GM19452 (cell line): ENCODE measurements around the gene RGS21.

Experiments
- ATAC-seq: cut with Tn5 transposase; IDR thresholded peaks from one replicate; pipeline ENCODE4 v1.9.1; 2021; ENCODE audit not compliant: unreplicated experiment

Gene RGS21

GRCh38 chr1:192378276-192378675, 61.5 kb downstream of the RGS21 start:
- ATAC-seq, result no peak

GRCh38 chr1:192378878-192379277, 62.1 kb downstream of the RGS21 start:
- ATAC-seq, result no peak

GRCh38 chr1:192379554-192379953, 62.8 kb downstream of the RGS21 start:
- no peak for ATAC-seq

- no peak for ATAC-seq
Observed at GRCh38 chr1:192382758-192383157, 66.0 kb downstream of the RGS21 start.

- no peak for ATAC-seq
Observed at GRCh38 chr1:192386051-192386650, 69.4 kb downstream of the RGS21 start.

GRCh38 chr1:192395211-192395610, 78.4 kb downstream of the RGS21 start:
- no peak for ATAC-seq

GRCh38 chr1:192395895-192396294, 79.1 kb downstream of the RGS21 start:
- ATAC-seq, result no peak

- no peak for ATAC-seq
Observed at GRCh38 chr1:192399161-192399560, 82.4 kb downstream of the RGS21 start.

GRCh38 chr1:192401825-192402224, 85.0 kb downstream of the RGS21 start:
- ATAC-seq, result no peak

- no peak for ATAC-seq
Observed at GRCh38 chr1:192402571-192402970, 85.8 kb downstream of the RGS21 start.

GRCh38 chr1:192407206-192407605, 90.4 kb downstream of the RGS21 start:
- no peak for ATAC-seq
